ENCODE measurements around the gene ABCA1. TPM values are rescaled to one million over a fixed set of nuclear protein-coding genes. Genes with fewer than 3 reads are reported as not detected.

The ABCA1 gene
- total and polyA plus RNA-seq, 2 of the 4 experiments (the other 2 are of a cell fraction): 5.8 to 52.2 TPM

GRCh38 chr9:104900871-104901270 is 27.1 kb downstream of the ABCA1 start:
- CTCF ChIA-PET: interaction anchor here (0.9 kb wide), 1 partner anchor 9 kb away, joined by 3 read pairs; no protein-coding TSS in a partner anchor
- no peak overlapping the region for H3K56ac ChIP-seq (ENCODE audit: extremely low read depth, insufficient read depth, low read length)
- peaks cover 18 to 66% of the 10 kb centered on the region in 2 experiments for H3K79me1 ChIP-seq (ENCODE audit: low read depth in 1 of 2, low read length in 2 of 2)
- H2BK20ac ChIP-seq (ENCODE audit: low read depth, low read length): 0 out of 2 replicates have a peak overlapping the region, but pooled peaks have one; percentile 14
- H2AFZ ChIP-seq (replicated peaks; ENCODE audit: low read length, poor library complexity): no peak overlapping the region
- H2AK5ac ChIP-seq (ENCODE audit: low read depth, low read length): 0 out of 2 replicates have a peak overlapping the region, but pooled peaks have one; percentile 71
- TF ChIP-seq CTCF (conservative IDR thresholded peaks at IDR 0.05; ENCODE audit: low read depth, low read length) (no peak), MXI1 (IDR thresholded peaks at IDR 0.05; ENCODE audit: borderline replicate concordance, low read depth, low read length) (no peak), CHD1 (IDR thresholded peaks at IDR 0.05; ENCODE audit: low read depth, low read length) (no peak), RFX5 (IDR thresholded peaks at IDR 0.05; ENCODE audit: low read depth, low read length) (no peak), SMC3 (IDR thresholded peaks at IDR 0.05; ENCODE audit: low read depth, low read length) (no peak), RAD21 (IDR thresholded peaks at IDR 0.05; ENCODE audit: low read length) (no peak), MAFK (IDR thresholded peaks at IDR 0.05; ENCODE audit: low read depth, low read length) (no peak), MAZ (IDR thresholded peaks at IDR 0.05; ENCODE audit: borderline replicate concordance, low read depth, low read length) (no peak), RCOR1 (IDR thresholded peaks at IDR 0.05; ENCODE audit: insufficient replicate concordance, low read length) (no peak), BHLHE40 (IDR thresholded peaks at IDR 0.05; ENCODE audit: low read depth, low read length) (no peak), FOS (IDR thresholded peaks at IDR 0.05; ENCODE audit: low read depth, low read length) (no peak), USF2 (IDR thresholded peaks at IDR 0.05; ENCODE audit: low read depth, low read length) (no peak), ELK1 (IDR thresholded peaks at IDR 0.05; ENCODE audit: borderline replicate concordance, low read depth, low read length) (no peak), POLR2A (IDR thresholded peaks at IDR 0.05; ENCODE audit: low read depth, low read length) (no peak), CEBPB (IDR thresholded peaks at IDR 0.05; ENCODE audit: low read depth, low read length) (no peak), NFE2L2 (IDR thresholded peaks at IDR 0.05; ENCODE audit: low read depth, low read length) (no peak)
- no TSS peak for BruUV-seq (replicated peaks)
- H3K36me3 ChIP-seq (ENCODE audit: control insufficient read depth, insufficient read depth, low read length): peaks cover 23% of the 10 kb centered on the region
- intact Hi-C loops (cut with micrococcal nuclease): no loop called here
- no peak overlapping the region for H3K27ac ChIP-seq (ENCODE audit: insufficient read depth, low read length)
- no peak overlapping the region; a peak in 1 of 4 replicates for H4K8ac ChIP-seq (ENCODE audit: low read depth in 2 of 2, low read length in 2 of 2)
- 0 out of 2 replicates have a peak overlapping the region, but pooled peaks have one; percentile 61 for H3K4ac ChIP-seq (ENCODE audit: low read depth, low read length)
- no peak overlapping the region for H3K4me3 ChIP-seq (ENCODE audit: insufficient read depth, low read depth, low read length)
- no peak overlapping the region for H2BK5ac ChIP-seq (ENCODE audit: low read depth, low read length, poor library complexity, severe bottlenecking)
- no CpG with 5 or more reads among the region's 2 CpGs for WGBS, 2 experiments (ENCODE audit: extremely low coverage in 2 of 2, insufficient read length in 1 of 2)
- H3K9ac ChIP-seq (ENCODE audit: low read depth, low read length): no peak overlapping the region
- H2BK120ac ChIP-seq (ENCODE audit: low read depth, low read length): peak overlapping the region; percentile 42; the same call in 1 of the 2 replicates
- peaks cover 21% of the 10 kb centered on the region for H3K4me1 ChIP-seq (ENCODE audit: control insufficient read depth, insufficient read depth, low read length)
- H3K23ac ChIP-seq (ENCODE audit: low read depth, low read length): no peak overlapping the region; the same call in 1 of the 2 replicates
- no peaks in the 10 kb centered on the region for H3K9me3 ChIP-seq (ENCODE audit: control insufficient read depth, insufficient read depth, low read length)
- H3K18ac ChIP-seq (ENCODE audit: low read depth, low read length): peak overlapping the region; percentile 57
- H3K14ac ChIP-seq (replicated peaks; ENCODE audit: low read depth, low read length): no peak overlapping the region
- no peak overlapping the region for H4K91ac ChIP-seq (ENCODE audit: insufficient read depth, low read depth, low read length)
- DNase-seq: no peak
- in situ Hi-C loops (cut with MboI; ENCODE audit: low sequenced_read_pairs): no loop called here
- POLR2A ChIA-PET (ENCODE audit: unreplicated experiment): no interaction called here
- peaks cover 74% of the 10 kb centered on the region for H4K20me1 ChIP-seq (ENCODE audit: insufficient read depth, low read length)
- no peak overlapping the region for H2AK9ac ChIP-seq (replicated peaks; ENCODE audit: low read depth, low read length, poor library complexity)
- no peaks in the 10 kb centered on the region for H3K27me3 ChIP-seq (ENCODE audit: control insufficient read depth, insufficient read depth, low read length)
- dilution Hi-C loops (cut with HindIII; ENCODE audit: low sequenced_read_pairs, unreplicated experiment): no loop called here
- H3K9me1 ChIP-seq (ENCODE audit: insufficient read depth, low read length): peaks cover 25% of the 10 kb centered on the region
- H2BK15ac ChIP-seq (ENCODE audit: low read depth, low read length): no peak overlapping the region
- no peak overlapping the region for H3K4me2 ChIP-seq (ENCODE audit: low read depth, low read length)
- no peak for ATAC-seq (ENCODE audit: low read depth)
- H4K5ac ChIP-seq (ENCODE audit: low read depth, low read length): no peak overlapping the region
